ENCODE data around the gene DHRS3.
A peak's percentile ranks its signal among the peaks of the same experiment; 100 is the strongest.

DHRS3 gene

DNA sequence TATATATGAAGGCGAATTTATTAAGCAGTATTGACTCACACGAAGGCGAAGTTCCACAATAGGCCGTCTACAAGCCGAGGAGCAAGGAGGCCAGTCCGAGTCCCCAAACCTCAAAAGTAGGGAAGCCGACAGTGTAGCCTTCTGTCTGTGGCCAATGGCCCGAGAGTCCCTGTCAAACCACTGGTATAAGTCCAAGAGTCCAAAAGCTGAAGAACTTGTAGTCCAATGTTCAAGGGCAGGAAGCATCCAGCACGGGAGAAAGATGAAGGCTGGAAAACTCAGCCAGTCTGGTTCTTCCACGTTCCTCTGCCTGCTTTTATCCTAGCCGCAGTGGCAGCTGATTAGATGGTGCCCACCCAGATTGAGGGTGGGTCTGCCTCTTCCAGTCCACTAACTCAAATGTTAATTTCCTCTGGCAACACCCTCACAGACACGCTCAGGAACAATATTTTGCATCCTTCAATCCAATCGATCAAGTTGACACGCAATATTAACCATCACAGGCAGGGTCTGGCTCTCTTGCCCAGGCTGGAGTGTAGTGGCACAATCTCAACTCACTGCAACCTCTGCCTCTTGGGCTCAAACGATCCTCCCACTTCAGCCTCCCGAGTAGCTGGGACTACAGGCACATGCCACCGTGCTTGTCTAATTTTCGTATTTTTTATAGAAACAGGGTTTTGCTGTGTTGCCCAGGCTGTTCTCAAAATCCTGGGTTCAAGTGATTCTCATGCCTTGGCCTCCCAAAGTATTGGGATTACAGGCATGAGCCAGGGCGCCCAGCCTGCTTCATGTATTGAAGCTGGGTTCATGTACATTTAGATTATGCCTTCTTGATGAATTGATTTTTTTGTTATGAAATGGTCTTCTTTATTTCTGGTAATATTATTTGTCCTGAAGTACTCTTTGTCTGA lies 85.3 kb downstream of the DHRS3 start:
- no peak for DNase-seq (ENCODE audit: low read depth)
- TF ChIP-seq, protein P1, sequence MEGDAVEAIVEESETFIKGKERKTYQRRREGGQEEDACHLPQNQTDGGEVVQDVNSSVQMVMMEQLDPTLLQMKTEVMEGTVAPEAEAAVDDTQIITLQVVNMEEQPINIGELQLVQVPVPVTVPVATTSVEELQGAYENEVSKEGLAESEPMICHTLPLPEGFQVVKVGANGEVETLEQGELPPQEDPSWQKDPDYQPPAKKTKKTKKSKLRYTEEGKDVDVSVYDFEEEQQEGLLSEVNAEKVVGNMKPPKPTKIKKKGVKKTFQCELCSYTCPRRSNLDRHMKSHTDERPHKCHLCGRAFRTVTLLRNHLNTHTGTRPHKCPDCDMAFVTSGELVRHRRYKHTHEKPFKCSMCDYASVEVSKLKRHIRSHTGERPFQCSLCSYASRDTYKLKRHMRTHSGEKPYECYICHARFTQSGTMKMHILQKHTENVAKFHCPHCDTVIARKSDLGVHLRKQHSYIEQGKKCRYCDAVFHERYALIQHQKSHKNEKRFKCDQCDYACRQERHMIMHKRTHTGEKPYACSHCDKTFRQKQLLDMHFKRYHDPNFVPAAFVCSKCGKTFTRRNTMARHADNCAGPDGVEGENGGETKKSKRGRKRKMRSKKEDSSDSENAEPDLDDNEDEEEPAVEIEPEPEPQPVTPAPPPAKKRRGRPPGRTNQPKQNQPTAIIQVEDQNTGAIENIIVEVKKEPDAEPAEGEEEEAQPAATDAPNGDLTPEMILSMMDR (IDR thresholded peaks at IDR 0.05; ENCODE audit: control insufficient read depth, extremely low read depth, insufficient read depth), result no peak
- no peak overlapping the region for H3K4me3 ChIP-seq (ENCODE audit: low read depth, low read length)

DNA sequence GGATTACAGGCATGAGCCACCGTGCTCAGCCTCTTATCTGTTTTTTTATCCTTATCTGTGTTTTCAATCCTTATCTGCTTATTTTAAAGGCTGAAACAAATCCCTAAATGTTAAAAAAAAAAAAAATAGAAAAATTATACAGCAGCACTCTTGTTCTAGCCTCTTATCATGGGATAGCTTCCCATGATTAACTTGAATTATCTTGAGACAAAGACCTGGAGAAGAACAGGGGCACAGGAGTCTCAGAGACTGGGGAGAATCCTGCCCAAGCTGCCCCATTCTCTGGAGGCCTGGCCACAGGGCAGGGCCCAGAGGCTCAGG lies 86.9 kb downstream of the DHRS3 start:
- DNase-seq (ENCODE audit: low read depth), result no peak
- TF ChIP-seq, protein P1 (IDR thresholded peaks at IDR 0.05; ENCODE audit: control insufficient read depth, extremely low read depth, insufficient read depth), result no peak
- no peak overlapping the region for H3K4me3 ChIP-seq (ENCODE audit: low read depth, low read length)

DNA sequence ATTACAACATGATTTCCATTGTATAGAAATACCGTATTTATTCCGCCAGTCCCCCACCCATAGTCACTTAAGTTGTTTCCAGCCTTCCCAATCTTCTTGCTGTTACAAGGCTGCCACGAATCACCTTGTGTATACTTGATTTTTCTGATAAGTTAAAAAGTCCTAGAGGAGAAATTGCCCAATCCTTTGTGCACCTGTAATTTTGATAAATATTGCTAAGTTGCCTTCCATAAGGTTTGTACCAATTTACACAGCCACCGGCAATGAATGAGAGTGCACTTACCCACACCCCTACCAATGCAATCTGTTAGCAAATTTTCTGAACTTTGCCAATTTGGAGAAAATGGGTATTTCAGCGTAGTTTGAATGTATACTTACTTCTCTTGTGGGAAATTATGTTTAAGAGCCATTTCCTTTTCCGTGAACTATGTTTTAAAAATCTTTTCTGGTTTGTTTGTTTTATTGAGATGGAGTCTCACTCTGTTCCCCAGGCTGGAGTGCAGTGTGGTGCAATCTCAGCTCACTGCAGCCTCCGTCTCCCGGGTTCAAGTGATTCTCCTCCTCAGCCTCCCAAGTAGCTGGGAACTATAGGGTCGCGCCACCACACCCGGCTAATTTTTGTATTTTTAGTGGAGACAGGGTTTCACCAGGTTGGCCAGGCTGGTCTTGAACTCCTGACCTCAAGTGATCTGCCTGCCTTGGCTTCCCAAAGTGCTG lies 87.4 kb downstream of the DHRS3 start:
- DNase-seq (ENCODE audit: low read depth), result no peak
- TF ChIP-seq, protein P1 (IDR thresholded peaks at IDR 0.05; ENCODE audit: control insufficient read depth, extremely low read depth, insufficient read depth), result no peak
- H3K4me3 ChIP-seq (ENCODE audit: low read depth, low read length), result no peak overlapping the region

DNA sequence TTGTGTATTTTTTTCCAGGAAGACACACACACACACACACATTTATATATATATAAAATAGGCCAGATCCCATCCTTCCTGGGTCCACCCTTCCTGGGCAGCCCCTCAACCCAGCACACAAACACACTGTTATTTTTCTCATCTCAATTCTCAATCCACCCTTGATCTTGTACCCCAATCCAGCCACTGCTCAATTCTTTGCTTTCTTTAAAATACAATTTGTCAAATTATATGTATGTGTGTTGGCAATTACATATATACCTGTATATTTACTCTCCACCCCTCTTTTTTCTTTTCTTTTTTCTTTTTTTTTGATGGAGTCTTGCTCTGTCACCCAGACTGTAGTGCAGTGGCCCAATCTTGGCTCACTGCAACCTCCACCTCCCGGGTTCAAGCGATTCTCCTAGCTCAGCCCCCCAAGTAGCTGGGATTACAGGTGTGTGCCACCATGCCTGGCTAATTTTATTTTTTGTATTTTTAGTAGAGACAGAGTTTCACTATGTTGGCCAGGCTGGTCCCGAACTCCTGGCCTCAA lies 88.3 kb downstream of the DHRS3 start:
- H3K4me3 ChIP-seq (ENCODE audit: low read depth, low read length), result no peak overlapping the region
- no peak for DNase-seq (ENCODE audit: low read depth)
- TF ChIP-seq, protein P1 (IDR thresholded peaks at IDR 0.05; ENCODE audit: control insufficient read depth, extremely low read depth, insufficient read depth), result no peak

DNA sequence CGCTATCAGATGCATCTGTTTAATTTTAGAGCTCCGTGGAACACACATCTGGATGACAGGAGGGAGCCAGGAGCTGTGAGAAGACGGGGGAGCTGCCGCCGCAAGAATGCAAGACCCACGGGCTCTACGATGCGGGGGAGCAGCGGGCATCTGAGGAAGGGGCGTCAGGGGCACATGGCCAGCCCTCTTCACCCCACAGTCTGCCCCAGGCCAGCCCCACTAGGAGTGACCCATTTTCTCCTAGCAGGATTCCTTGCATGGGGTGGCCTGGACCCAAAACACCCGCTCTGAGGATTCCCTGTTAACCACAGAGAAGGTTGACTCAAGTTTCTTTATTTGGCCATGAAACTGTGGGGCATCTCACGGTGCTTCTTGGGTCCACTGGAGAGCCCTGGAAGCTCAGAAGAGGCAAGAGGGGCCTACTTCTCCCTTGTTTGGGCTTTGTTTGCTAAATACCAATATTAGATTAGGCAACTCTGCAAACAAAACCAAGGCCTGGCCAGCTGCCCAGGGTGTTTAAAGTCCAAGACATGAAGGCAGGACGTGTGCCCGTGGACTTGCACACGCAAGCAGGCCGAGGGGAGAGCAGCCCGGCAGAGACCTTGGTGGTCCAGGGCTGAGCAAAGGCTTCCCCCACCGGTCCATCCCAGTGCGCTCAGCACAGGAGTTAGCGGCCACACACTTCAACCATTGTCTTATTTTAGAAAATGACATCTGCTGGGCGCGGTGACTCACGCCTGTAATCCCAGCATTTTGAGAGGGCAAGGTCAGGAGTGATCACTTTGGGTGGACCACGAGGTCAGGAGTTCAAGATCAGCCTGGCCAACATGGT lies 89.8 kb downstream of the DHRS3 start:
- no peak overlapping the region for H3K4me3 ChIP-seq (ENCODE audit: low read depth, low read length)
- TF ChIP-seq, protein P1 (IDR thresholded peaks at IDR 0.05; ENCODE audit: control insufficient read depth, extremely low read depth, insufficient read depth), result no peak
- DNase-seq (ENCODE audit: low read depth), result peak; percentile 94

DNA sequence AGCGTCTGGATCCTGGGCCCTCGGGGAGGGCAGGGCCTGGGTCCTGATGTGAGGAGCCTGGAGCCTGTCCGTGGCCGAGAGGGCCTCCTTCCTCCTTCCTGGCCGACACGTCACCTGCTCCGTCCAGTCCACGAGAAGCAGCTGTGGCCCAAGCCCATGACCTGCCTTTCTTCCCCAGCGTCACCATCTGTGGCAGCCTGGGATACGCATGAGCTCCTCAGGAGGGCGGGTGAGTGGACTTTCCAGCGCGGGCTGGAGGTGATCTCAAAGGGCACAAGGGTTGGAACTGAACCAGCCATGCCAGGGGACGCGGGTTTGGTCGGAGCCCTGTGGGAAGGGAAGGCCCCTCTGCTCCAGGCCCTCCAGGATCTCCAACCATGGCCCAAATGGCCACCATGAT lies 90.4 kb downstream of the DHRS3 start:
- no peak overlapping the region for H3K4me3 ChIP-seq (ENCODE audit: low read depth, low read length)
- TF ChIP-seq, protein P1 (IDR thresholded peaks at IDR 0.05; ENCODE audit: control insufficient read depth, extremely low read depth, insufficient read depth), result no peak
- DNase-seq (ENCODE audit: low read depth), result no peak
